ENCODE data around the gene IGFLR1.

- TF ChIP-seq ZNF274 (IDR thresholded peaks at IDR 0.05; ENCODE audit: low read depth, low read length) (no peak), YY1 (IDR thresholded peaks at IDR 0.05; ENCODE audit: insufficient read depth, insufficient read length) (no peak)
Measured at GRCh38 chr19:35776102-35776788, 34.0 kb upstream of the IGFLR1 start.
